Activated CD4-positive, alpha-beta memory T cell treated with anti-CD3 and anti-CD28 coated beads for 36 hours (primary cell): ENCODE data around the gene TAC1. TPM values are rescaled to one million over a fixed set of nuclear protein-coding genes. Genes with fewer than 3 reads are reported as not detected.

ENCODE experiments used
- CTCF ChIA-PET: fragments of 350-600 bp; sonication (Branson Sonifier 250); formaldehyde crosslinking; loops from one replicate; lab custom pipeline; 2021; ENCODE audit warnings: antibody characterized with exemption, inconsistent platforms; lab: Charles Lee
- POLR2A ChIA-PET: fragments of 350-600 bp; sonication (Branson Sonifier 250); formaldehyde crosslinking; loops from one replicate; lab custom pipeline; 2021; ENCODE audit warnings: antibody characterized with exemption; lab: Charles Lee
- DNase-seq: peaks from one replicate; pipeline ENCODE4 v3.0.0-alpha.2; 2020
- H3K27ac Mint-ChIP-seq: one replicate; pipeline ENCODE4 v1.8.0; 2021; ENCODE audit warnings: mixed read lengths
- H3K27me3 Mint-ChIP-seq: one replicate; pipeline ENCODE4 v1.8.0; 2021; ENCODE audit warnings: mixed read lengths
- H3K36me3 Mint-ChIP-seq: one replicate; pipeline ENCODE4 v1.8.0; 2021; ENCODE audit warnings: mixed read lengths
- H3K4me1 Mint-ChIP-seq: one replicate; pipeline ENCODE4 v1.8.0; 2021; ENCODE audit warnings: low read depth, mixed read lengths
- H3K4me3 Mint-ChIP-seq: one replicate; pipeline ENCODE4 v1.8.0; 2021; ENCODE audit warnings: mild to moderate bottlenecking, mixed read lengths
- H3K9me3 Mint-ChIP-seq: one replicate; pipeline ENCODE4 v1.8.0; 2021; ENCODE audit warnings: mixed read lengths
- intact Hi-C: fragments of 100-400 bp; cut with micrococcal nuclease; formaldehyde crosslinking; loops from one replicate; pipeline ENCODE4 v1.15.1; 2023
- total RNA-seq, 2 experiments: library from RNA; stranded (reverse); gene quantifications; one replicate each; pipeline ENCODE4 v1.2.3, GENCODE V29; 2021

The TAC1 gene
- not detected for total RNA-seq

GRCh38 chr7:97731736-97732564 lies at the start of gene TAC1:
TAC1 (plus strand) TSS chr7:97732086; CDS start chr7:97732613, 527 bp downstream.
- POLR2A ChIA-PET: no interaction called here
- Mint-ChIP-seq H3K27me3 (peaks cover 55% of the 10 kb centered on the region), H3K27ac (no peak within 1 kb of the TSS), H3K9me3 (no peaks in the 10 kb centered on the region), H3K36me3 (peaks cover 3% of the 10 kb centered on the region), H3K4me1 (peaks cover 19% of the 10 kb centered on the region), H3K4me3 (no peak within 1 kb of the TSS)
- peak; percentile 9 for DNase-seq
- intact Hi-C loops: no loop called here
- CTCF ChIA-PET: no interaction called here

GRCh38 chr7:97685952-97686351 lies 45.9 kb upstream of the TAC1 start:
- no peak overlapping the region for H3K4me3 Mint-ChIP-seq
- intact Hi-C loops: no loop called here

GRCh38 chr7:97693586-97693985 lies 38.3 kb upstream of the TAC1 start:
- no peak for DNase-seq
- Mint-ChIP-seq H3K4me3 (no peak overlapping the region), H3K9me3 (no peaks in the 10 kb centered on the region), H3K27me3 (no peaks in the 10 kb centered on the region), H3K36me3 (no peaks in the 10 kb centered on the region), H3K27ac (no peak overlapping the region), H3K4me1 (no peaks in the 10 kb centered on the region)
- ChIA-PET CTCF (no interaction called here), POLR2A (no interaction called here)
- intact Hi-C loops: no loop called here

More at GRCh38 chr7:97685952-97686351, 45.9 kb upstream of the TAC1 start:
- no peaks in the 10 kb centered on the region for H3K9me3 Mint-ChIP-seq
- H3K36me3 Mint-ChIP-seq: no peaks in the 10 kb centered on the region
- CTCF ChIA-PET: no interaction called here
- no peaks in the 10 kb centered on the region for H3K4me1 Mint-ChIP-seq
- peaks cover 4% of the 10 kb centered on the region for H3K27me3 Mint-ChIP-seq
- H3K27ac Mint-ChIP-seq: no peak overlapping the region
- POLR2A ChIA-PET: no interaction called here
- DNase-seq: no peak

GRCh38 chr7:97694355-97694754 lies 37.5 kb upstream of the TAC1 start:
- Mint-ChIP-seq H3K27ac (no peak overlapping the region), H3K36me3 (no peaks in the 10 kb centered on the region), H3K4me3 (no peak overlapping the region), H3K9me3 (no peaks in the 10 kb centered on the region), H3K4me1 (no peaks in the 10 kb centered on the region), H3K27me3 (no peaks in the 10 kb centered on the region)
- CTCF ChIA-PET: no interaction called here
- POLR2A ChIA-PET: no interaction called here
- intact Hi-C loops: no loop called here
- no peak for DNase-seq

GRCh38 chr7:97697396-97697795 lies 34.5 kb upstream of the TAC1 start:
- POLR2A ChIA-PET: no interaction called here
- Mint-ChIP-seq H3K27ac (no peak overlapping the region), H3K36me3 (no peaks in the 10 kb centered on the region), H3K27me3 (no peaks in the 10 kb centered on the region), H3K9me3 (no peaks in the 10 kb centered on the region), H3K4me1 (no peaks in the 10 kb centered on the region), H3K4me3 (no peak overlapping the region)
- intact Hi-C loops: no loop called here
- CTCF ChIA-PET: no interaction called here
- DNase-seq: no peak

GRCh38 chr7:97722386-97722785 lies 9.5 kb upstream of the TAC1 start:
- no peaks in the 10 kb centered on the region for H3K9me3 Mint-ChIP-seq
- no peaks in the 10 kb centered on the region for H3K4me1 Mint-ChIP-seq
- H3K27me3 Mint-ChIP-seq: peaks cover 3% of the 10 kb centered on the region
- H3K4me3 Mint-ChIP-seq: no peak overlapping the region
- DNase-seq: no peak
- intact Hi-C loops: no loop called here
- ChIA-PET POLR2A (no interaction called here), CTCF (no interaction called here)
- no peaks in the 10 kb centered on the region for H3K36me3 Mint-ChIP-seq
- H3K27ac Mint-ChIP-seq: no peak overlapping the region

GRCh38 chr7:97732565-97733275 lies 834 bp downstream of the TAC1 start:
- peaks cover 55% of the 10 kb centered on the region for H3K27me3 Mint-ChIP-seq
- H3K27ac Mint-ChIP-seq: no peak overlapping the region
- intact Hi-C loops: no loop called here
- H3K4me3 Mint-ChIP-seq: no peak overlapping the region
- no peak for DNase-seq
- peaks cover 19% of the 10 kb centered on the region for H3K4me1 Mint-ChIP-seq
- peaks cover 3% of the 10 kb centered on the region for H3K36me3 Mint-ChIP-seq
- no peaks in the 10 kb centered on the region for H3K9me3 Mint-ChIP-seq
- ChIA-PET CTCF (no interaction called here), POLR2A (interaction anchor here (0.6 kb wide), 1 partner anchor 614 kb away, joined by 3 read pairs; no protein-coding TSS in a partner anchor)

GRCh38 chr7:97733276-97734161 lies 1.6 kb downstream of the TAC1 start:
- intact Hi-C loops: no loop called here
- Mint-ChIP-seq H3K4me1 (peaks cover 19% of the 10 kb centered on the region), H3K36me3 (peaks cover 3% of the 10 kb centered on the region), H3K9me3 (no peaks in the 10 kb centered on the region), H3K27me3 (peaks cover 52% of the 10 kb centered on the region), H3K27ac (no peak overlapping the region), H3K4me3 (no peak overlapping the region)
- ChIA-PET CTCF (no interaction called here), POLR2A (interaction anchor here (0.6 kb wide), 1 partner anchor 615 kb away, joined by 3 read pairs; no protein-coding TSS in a partner anchor)
- peak; percentile 12 for DNase-seq

- Mint-ChIP-seq H3K4me3 (no peak overlapping the region), H3K9me3 (no peaks in the 10 kb centered on the region), H3K4me1 (peaks cover 19% of the 10 kb centered on the region), H3K27me3 (peaks cover 49% of the 10 kb centered on the region), H3K36me3 (peaks cover 3% of the 10 kb centered on the region), H3K27ac (no peak overlapping the region)
- POLR2A ChIA-PET: no interaction called here
- intact Hi-C loops: no loop called here
- CTCF ChIA-PET: no interaction called here
- no peak for DNase-seq
These were observed 2.4 kb downstream of the TAC1 start for GRCh38 chr7:97734255-97734654.

- Mint-ChIP-seq H3K27me3 (peaks cover 47% of the 10 kb centered on the region), H3K4me3 (no peak overlapping the region), H3K4me1 (peaks cover 19% of the 10 kb centered on the region), H3K36me3 (peaks cover 3% of the 10 kb centered on the region), H3K27ac (no peak overlapping the region), H3K9me3 (no peaks in the 10 kb centered on the region)
- CTCF ChIA-PET: no interaction called here
- POLR2A ChIA-PET: no interaction called here
- intact Hi-C loops: no loop called here
- DNase-seq: no peak
These were observed 3.2 kb downstream of the TAC1 start for GRCh38 chr7:97735075-97735474.

GRCh38 chr7:97748482-97748881 lies 16.6 kb downstream of the TAC1 start:
- Mint-ChIP-seq H3K9me3 (no peaks in the 10 kb centered on the region), H3K4me3 (no peak overlapping the region), H3K27ac (no peak overlapping the region), H3K36me3 (no peaks in the 10 kb centered on the region), H3K27me3 (peaks cover 3% of the 10 kb centered on the region), H3K4me1 (no peaks in the 10 kb centered on the region)
- intact Hi-C loops: no loop called here
- DNase-seq: no peak
- CTCF ChIA-PET: no interaction called here
- POLR2A ChIA-PET: no interaction called here

- no peak for DNase-seq
- no peak overlapping the region for H3K4me3 Mint-ChIP-seq
- intact Hi-C loops: no loop called here
- H3K27me3 Mint-ChIP-seq: peaks cover 3% of the 10 kb centered on the region
- H3K4me1 Mint-ChIP-seq: no peaks in the 10 kb centered on the region
- no peaks in the 10 kb centered on the region for H3K9me3 Mint-ChIP-seq
- H3K27ac Mint-ChIP-seq: no peak overlapping the region
- ChIA-PET CTCF (no interaction called here), POLR2A (no interaction called here)
- H3K36me3 Mint-ChIP-seq: no peaks in the 10 kb centered on the region
These were observed 19.7 kb downstream of the TAC1 start for GRCh38 chr7:97751566-97751965.
